Measurements from ENCODE around the gene LAMC3.

- no peak for TF ChIP-seq CTCF (IDR thresholded peaks at IDR 0.05)
- no peak for TF ChIP-seq POLR2A (IDR thresholded peaks at IDR 0.05; ENCODE audit: low read depth)
- no peak for TF ChIP-seq POLR2AphosphoS5 (IDR thresholded peaks at IDR 0.05)
These were observed 58.7 kb downstream of the LAMC3 start for GRCh38 chr9:131067625-131068024.
